Dendritic cell treated with granulocyte-macrophage colony-stimulating factor and Interleukin-4, amounts not matched to agents 40 ng/mL and 50 ng/mL, for 4 days (primary cell): ENCODE data around the gene KRTAP10-2.
"Not testable (repeated sequence)": the region's sequence is repeated elsewhere in the genome, so short reads cannot be mapped to it uniquely, and the experiment has no call there.

ENCODE experiments used
- H3K27ac Mint-ChIP-seq: one replicate; pipeline ENCODE4 v1.8.0; 2022; ENCODE audit warnings: mild to moderate bottlenecking, mixed read lengths
- H3K27me3 Mint-ChIP-seq: one replicate; pipeline ENCODE4 v1.8.0; 2022; ENCODE audit warnings: mild to moderate bottlenecking, mixed read lengths
- H3K36me3 Mint-ChIP-seq: one replicate; pipeline ENCODE4 v1.8.0; 2022; ENCODE audit warnings: low read depth, mixed read lengths
- H3K4me1 Mint-ChIP-seq: one replicate; pipeline ENCODE4 v1.8.0; 2022; ENCODE audit warnings: low read depth, mixed read lengths
- H3K4me3 Mint-ChIP-seq: one replicate; pipeline ENCODE4 v1.8.0; 2022; ENCODE audit warnings: mild to moderate bottlenecking, moderate library complexity, mixed read lengths
- H3K9me3 Mint-ChIP-seq: one replicate; pipeline ENCODE4 v1.8.0; 2022; ENCODE audit warnings: mixed read lengths
- intact Hi-C: fragments of 100-400 bp; cut with micrococcal nuclease; formaldehyde crosslinking; loops from one replicate; pipeline ENCODE4 v1.15.0; 2022

The KRTAP10-2 gene

DNA sequence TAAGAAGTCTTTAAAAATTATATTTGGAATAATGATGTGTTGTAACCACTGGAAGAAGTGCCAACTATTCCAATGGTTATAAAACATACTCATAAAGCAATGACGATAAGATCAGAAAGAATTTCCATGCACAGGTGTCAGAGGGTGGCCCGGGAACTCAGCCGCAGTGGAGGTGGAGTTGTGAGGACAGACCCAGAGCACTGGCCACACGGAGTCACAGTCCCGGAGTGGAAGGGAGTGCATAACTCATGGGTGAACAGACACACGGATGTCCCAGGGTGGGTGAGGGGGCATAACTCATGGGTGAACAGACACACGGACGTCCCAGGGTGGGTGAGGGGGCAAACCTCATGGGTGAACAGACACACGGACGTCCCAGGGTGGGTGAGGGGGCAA, 24.7 kb upstream of the KRTAP10-2 start:
- H3K4me3 Mint-ChIP-seq, result no peak overlapping the region
- H3K4me1 Mint-ChIP-seq, result no peaks in the 10 kb centered on the region
- H3K36me3 Mint-ChIP-seq, result no peaks in the 10 kb centered on the region
- intact Hi-C loops, result no loop called here
- H3K27me3 Mint-ChIP-seq, result peaks cover 46% of the 10 kb centered on the region
- no peak overlapping the region for H3K27ac Mint-ChIP-seq
- peaks cover 30% of the 10 kb centered on the region for H3K9me3 Mint-ChIP-seq

DNA sequence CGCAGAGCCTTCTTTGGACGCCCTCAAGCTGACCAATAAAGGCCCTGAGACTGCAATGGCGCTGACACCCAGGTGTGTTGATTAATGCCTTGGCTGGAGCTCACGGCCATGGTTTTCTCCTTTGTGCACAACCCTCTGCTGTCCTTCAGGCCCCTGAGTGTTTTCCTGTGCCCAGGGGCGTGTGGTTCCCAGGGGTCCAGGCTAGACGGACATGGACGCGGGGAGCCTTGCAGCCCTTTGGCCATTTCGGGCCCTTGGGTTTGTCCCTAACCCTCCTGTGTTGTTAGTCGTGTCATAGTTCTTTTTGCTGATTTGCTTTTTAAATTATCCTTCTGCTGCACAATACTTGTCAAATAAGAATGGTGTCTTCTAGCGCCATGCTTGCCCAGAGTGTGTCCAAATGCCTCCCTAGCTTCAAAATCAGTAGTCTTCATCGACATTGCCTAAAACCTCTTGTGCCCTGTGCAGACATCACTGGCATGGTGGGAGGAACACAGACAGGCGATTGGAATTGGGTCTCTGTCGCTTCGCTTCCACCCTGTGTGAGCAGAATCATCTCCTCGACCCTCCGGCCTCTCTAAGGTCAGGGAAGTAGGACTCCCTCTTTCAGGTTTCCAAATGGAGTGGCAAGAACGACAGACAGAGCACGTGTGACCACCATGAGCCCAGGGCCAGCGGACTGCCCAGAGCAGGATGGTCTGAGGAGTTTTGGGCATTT, 24.2 kb upstream of the KRTAP10-2 start:
- Mint-ChIP-seq H3K9me3 (peaks cover 24% of the 10 kb centered on the region), H3K36me3 (no peaks in the 10 kb centered on the region), H3K4me1 (no peaks in the 10 kb centered on the region), H3K27me3 (peaks cover 44% of the 10 kb centered on the region), H3K4me3 (no peak overlapping the region), H3K27ac (no peak overlapping the region)
- intact Hi-C loops, result no loop called here

DNA sequence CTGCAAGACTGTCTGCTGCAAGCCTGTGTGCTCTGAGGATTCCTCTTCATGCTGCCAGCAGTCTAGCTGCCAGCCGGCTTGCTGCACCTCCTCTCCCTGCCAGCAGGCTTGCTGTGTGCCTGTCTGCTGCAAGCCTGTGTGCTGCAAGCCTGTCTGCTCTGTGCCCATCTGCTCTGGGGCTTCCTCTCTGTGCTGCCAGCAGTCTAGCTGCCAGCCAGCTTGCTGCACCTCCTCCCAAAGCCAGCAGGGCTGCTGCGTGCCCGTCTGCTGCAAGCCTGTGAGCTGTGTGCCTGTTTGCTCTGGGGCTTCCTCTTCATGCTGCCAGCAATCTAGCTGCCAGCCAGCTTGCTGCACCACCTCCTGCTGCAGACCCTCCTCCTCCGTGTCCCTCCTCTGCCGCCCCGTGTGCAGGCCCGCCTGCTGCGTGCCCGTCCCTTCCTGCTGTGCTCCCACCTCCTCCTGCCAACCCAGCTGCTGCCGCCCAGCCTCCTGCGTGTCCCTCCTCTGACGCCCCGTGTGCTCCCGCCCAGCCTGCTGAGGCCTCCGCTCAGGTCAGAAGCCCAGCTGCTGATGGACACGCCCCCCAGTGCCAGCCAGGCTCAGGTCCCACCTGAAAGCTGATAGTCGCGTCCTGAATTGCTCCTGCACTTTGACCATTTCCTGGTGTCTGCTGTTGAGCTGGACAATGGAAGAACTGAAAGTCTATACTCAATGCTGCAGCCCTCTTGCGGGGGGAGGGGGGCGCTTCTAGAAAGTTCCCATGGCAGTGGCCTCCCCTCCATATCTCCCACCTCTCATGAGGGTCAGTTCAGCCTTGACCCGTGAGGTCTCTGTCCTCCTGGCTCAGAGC, 23.4 kb upstream of the KRTAP10-2 start:
- Mint-ChIP-seq H3K4me1 (no peaks in the 10 kb centered on the region), H3K27me3 (peaks cover 39% of the 10 kb centered on the region), H3K36me3 (no peaks in the 10 kb centered on the region), H3K4me3 (no peak overlapping the region), H3K27ac (no peak overlapping the region), H3K9me3 (peaks cover 17% of the 10 kb centered on the region)
- intact Hi-C loops, result no loop called here

DNA sequence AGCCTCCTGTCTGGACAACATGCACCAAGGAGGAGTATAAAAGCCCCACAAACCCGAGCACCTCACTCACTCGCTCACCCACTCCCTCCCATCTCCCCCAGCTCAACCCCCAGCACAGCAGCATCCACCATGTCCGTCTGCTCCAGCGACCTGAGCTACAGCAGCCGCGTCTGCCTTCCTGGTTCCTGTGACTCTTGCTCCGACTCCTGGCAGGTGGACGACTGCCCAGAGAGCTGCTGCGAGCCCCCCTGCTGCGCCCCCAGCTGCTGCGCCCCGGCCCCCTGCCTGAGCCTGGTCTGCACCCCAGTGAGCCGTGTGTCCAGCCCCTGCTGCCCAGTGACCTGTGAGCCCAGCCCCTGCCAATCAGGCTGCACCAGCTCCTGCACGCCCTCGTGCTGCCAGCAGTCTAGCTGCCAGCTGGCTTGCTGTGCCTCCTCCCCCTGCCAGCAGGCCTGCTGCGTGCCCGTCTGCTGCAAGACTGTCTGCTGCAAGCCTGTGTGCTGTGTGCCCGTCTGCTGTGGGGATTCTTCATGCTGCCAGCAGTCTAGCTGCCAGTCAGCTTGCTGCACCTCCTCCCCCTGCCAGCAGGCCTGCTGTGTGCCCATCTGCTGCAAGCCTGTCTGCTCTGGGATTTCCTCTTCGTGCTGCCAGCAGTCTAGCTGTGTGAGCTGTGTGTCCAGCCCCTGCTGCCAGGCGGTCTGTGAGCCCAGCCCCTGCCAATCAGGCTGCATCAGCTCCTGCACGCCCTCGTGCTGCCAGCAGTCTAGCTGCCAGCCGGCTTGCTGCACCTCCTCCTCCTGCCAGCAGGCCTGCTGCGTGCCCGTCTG, 22.5 kb upstream of the KRTAP10-2 start, which contains the start of gene KRTAP10-4:
Gene KRTAP10-4 (plus strand): TSS at position 100 of the 827 bp plus-strand sequence. CDS start 30 bp downstream, at position 130.
- H3K4me1 Mint-ChIP-seq, intact Hi-C loops, H3K4me3 Mint-ChIP-seq, H3K27ac Mint-ChIP-seq, H3K36me3 Mint-ChIP-seq: not testable (repeated sequence)
- peaks cover 14% of the 10 kb centered on the region for H3K9me3 Mint-ChIP-seq
- peaks cover 36% of the 10 kb centered on the region for H3K27me3 Mint-ChIP-seq

DNA sequence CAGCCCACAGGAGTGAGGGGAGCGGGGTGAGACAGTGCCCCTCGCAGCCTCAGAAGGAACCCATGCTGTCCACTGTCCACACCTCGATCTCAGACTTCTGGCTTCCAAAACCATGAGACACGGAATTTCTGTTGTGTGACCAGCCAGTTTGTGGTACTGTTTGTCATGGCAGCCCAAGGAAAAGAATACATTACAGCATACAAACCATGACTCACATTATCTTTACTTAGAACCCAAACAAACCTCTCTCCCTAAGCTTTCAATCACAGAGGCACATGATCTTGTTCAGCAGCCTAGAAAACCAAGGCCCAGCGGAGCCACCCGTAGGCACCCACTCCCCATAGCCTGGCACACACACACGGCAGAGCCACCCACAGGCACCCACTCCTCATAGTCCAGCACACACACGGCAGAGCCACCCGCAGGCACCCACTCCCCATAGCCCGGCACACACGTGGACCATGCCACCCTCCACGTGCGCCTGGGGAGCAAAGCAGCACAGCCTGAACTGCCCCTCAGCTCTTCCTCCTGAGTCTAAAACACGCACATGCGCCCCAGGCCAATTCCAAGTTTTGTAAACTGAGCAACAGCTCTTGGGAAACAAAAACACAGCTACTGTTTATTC, 21.8 kb upstream of the KRTAP10-2 start:
- H3K27ac Mint-ChIP-seq, result no peak overlapping the region

DNA sequence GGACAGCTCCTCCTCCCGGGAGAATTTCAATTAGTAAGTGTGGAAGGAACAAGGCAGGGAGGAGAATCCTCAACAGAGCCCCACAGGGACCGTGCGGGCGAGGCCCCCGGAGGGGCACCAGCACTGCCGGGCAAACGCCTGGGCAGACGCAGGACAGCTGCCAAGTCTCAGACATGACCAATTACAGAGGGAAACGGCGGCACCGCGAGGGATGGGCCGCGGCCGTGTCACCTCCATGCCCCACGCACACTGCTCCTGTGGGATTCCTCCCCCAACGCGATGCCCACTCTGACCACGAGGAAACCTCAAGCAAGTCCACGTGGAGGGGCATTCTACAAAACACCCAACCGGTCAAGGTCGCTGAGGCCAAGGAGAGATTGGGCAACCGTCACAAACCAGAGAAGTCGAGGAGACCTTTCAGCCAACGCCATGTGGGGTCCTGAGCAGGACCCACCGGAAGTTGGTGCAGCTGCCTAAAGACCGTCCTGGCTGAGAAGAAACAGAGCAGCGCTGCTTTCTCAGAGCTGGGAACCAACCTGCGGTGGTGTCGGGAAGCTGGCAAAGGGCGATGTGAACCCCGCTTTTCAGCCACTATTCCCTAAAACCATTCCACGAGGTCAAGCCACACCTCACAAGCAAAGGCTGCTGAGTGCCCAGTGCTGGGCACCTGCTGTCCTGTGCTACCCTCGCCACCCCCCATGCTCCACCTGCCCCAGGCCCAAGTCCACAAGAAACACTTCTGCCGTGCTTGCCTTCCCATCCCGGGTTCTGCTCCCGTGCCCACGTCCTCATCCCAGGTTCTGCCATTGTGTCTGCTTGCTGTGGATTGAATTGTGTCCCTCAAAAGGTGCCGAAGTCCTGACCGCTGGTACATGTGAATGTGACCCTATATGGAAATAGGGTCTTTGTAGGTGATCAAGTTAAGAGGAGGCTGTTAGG, 20.8 kb upstream of the KRTAP10-2 start:
- Mint-ChIP-seq H3K4me3 (no peak overlapping the region), H3K4me1 (no peaks in the 10 kb centered on the region), H3K9me3 (peaks cover 8% of the 10 kb centered on the region)

More for the DNA sequence above, 21.8 kb upstream of the KRTAP10-2 start:
- Mint-ChIP-seq H3K36me3 (no peaks in the 10 kb centered on the region), H3K4me1 (no peaks in the 10 kb centered on the region), H3K27me3 (peaks cover 37% of the 10 kb centered on the region), H3K4me3 (no peak overlapping the region), H3K9me3 (peaks cover 14% of the 10 kb centered on the region)
- intact Hi-C loops, result no loop called here

DNA sequence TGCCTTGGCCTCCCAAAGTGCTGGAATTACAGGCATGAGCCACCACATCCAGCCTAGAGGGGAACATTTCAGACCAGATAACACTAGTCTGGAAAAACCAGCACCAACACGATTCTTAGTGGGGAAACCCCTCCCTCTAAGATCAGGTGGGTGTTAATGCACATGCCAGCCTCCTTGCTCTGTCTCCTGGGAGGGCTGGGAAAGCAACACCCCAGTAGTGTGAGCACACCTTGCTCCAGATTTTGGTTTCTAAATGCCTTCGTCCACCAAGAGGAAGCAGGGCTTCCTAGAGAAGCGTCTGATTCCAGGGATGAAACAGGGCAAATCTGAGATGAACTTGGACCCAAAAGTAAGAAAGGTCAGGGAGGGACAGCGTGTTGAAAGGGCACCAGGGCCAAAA, 20.0 kb upstream of the KRTAP10-2 start:
- no peak overlapping the region for H3K27ac Mint-ChIP-seq
- H3K9me3 Mint-ChIP-seq, result peaks cover under 1% of the 10 kb centered on the region
- H3K36me3 Mint-ChIP-seq, result no peaks in the 10 kb centered on the region
- H3K4me1 Mint-ChIP-seq, result no peaks in the 10 kb centered on the region
- intact Hi-C loops, result no loop called here
- peaks cover 43% of the 10 kb centered on the region for H3K27me3 Mint-ChIP-seq
- H3K4me3 Mint-ChIP-seq, result no peak overlapping the region

More for the DNA sequence above, 20.8 kb upstream of the KRTAP10-2 start:
- H3K36me3 Mint-ChIP-seq, result no peaks in the 10 kb centered on the region
- no peak overlapping the region for H3K27ac Mint-ChIP-seq
- peaks cover 43% of the 10 kb centered on the region for H3K27me3 Mint-ChIP-seq
- intact Hi-C loops, result no loop called here

DNA sequence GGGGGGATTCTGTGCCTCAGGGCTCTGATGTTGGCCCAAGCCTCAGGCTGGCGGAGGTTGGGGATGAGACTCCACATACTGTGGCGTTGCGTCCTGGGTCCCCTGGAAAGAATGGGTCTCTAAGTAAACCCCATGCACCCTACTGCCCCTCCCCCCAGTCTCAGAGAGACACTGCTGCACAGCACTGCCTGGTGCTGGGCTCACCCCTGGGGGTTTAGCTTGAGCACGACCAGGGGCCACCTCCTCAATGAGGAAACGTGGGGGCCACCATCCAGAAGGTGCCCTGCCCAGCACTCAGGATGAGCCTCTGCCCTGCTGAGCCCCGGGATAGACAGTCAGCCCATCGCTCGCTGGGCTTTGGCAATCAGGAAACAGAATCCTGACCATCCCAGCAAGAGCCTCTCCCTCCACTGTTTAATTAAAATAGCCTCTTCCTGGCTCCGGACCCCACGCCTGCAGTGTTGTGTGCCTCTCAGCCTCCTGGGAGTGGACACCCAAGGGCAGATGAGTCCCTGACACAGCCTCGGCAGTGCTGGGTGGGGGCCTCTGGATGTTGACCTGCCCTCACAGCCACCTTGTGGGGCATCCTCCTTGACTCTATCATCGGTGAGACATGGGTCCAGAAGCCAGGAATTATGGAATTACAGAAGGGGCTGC, 18.7 kb upstream of the KRTAP10-2 start:
- Mint-ChIP-seq H3K36me3 (no peaks in the 10 kb centered on the region), H3K9me3 (no peaks in the 10 kb centered on the region), H3K27ac (no peak overlapping the region), H3K4me3 (no peak overlapping the region), H3K4me1 (peaks cover 5% of the 10 kb centered on the region), H3K27me3 (peaks cover 38% of the 10 kb centered on the region)
- intact Hi-C loops, result no loop called here

DNA sequence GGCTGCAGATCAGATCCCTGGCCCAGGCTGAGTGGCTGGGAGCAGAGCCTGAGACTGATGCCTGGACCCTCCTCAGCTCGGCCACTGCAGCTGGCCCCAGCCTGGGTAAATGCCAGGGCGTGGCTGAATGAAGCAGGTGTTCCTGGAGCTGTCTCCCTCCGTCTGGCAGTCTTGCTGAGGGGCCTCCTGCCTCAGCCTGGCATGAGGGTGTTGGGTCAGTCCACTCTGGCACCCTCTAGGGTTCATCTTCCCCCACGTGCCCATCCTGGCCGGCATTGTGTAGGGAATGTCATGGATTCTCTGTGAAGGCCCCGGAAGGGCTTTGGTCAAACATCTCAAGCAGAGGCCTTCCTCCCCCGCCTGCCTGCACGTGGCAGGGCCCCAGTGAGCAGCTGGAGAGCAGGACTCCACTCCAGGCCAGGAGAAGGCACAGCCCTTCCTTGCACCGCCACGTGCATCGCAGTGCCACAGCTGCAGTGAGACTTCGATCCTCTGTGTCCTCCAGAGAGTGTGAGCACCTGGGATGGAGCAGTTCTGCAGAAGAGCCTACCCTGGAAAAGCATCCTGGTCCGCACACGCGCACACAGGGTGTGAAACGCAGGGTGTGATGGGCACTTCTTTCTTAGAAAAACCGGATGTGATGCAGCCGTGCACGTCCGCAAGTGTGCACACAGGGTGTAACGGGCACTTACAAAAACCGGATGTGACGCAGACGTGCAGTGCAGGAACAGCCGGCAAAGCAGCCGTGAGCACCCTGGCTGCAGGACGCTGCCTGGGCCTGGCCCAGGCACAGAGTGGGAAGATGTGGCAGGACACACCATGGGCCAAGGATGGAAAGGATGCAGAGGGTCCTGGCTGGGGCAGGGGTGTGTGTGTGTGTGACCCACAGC, 17.6 kb upstream of the KRTAP10-2 start:
- no peak overlapping the region for H3K4me3 Mint-ChIP-seq
- no peaks in the 10 kb centered on the region for H3K9me3 Mint-ChIP-seq
- H3K4me1 Mint-ChIP-seq, result peaks cover 8% of the 10 kb centered on the region
- H3K36me3 Mint-ChIP-seq, result no peaks in the 10 kb centered on the region
- no peak overlapping the region for H3K27ac Mint-ChIP-seq
- H3K27me3 Mint-ChIP-seq, result peaks cover 27% of the 10 kb centered on the region
- intact Hi-C loops, result no loop called here

DNA sequence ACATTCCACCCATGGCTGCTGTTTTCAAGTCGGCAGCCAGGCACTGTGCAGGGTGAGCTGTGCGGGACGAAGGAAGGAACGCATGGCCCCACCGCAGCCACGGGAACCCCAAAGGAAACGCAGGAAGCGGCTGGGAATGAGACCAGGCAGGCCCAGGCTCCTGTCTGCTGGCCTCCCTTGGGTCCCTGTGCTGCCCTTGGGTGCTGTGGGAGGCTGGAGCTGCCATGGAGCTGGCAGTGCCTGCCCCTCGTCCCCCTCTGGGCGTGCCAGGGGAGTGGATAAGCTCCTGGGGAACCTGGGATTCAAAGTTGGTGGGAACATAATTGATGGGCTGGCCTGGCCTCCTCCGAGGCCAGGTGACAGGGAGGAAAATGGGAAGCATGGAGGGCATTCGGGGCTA, 17.0 kb upstream of the KRTAP10-2 start:
- H3K27me3 Mint-ChIP-seq, result peaks cover 21% of the 10 kb centered on the region

DNA sequence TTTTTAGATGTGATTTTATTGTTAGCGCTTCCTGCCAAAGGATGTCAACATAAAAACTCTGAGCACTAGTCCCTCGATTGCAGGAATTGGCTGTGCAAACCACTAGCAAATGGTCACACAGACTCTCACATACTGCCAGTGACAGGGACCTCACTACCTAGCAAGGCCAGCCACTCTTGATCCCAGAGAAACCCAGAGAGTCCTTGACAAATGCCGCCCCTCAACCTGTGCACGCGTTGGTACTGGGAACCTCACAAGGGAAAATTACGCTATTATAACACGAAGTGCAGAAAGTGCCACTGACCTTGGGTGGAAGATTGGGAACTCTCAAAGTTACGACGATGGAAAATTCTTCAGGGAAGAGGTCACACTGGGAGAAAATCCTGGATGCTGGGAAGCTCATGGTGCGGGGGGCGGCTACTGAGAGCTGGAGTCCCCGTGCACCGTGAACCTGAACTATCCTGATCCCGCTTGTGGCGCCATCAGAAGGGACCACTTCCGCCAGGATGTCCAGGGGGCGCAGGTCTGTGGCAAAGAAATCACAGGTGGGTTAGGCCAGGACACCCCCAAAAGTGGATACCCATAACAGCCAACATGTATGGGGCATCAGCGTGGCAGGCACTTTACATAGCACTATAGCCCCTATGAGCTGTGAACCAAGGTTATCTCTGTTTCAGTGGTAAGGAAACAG, 16.3 kb upstream of the KRTAP10-2 start:
- Mint-ChIP-seq H3K27me3 (peaks cover 17% of the 10 kb centered on the region), H3K4me1 (peaks cover 8% of the 10 kb centered on the region), H3K36me3 (no peaks in the 10 kb centered on the region), H3K9me3 (peaks cover 2% of the 10 kb centered on the region), H3K4me3 (no peak overlapping the region), H3K27ac (no peak overlapping the region)
- intact Hi-C loops, result no loop called here

More for the DNA sequence above, 17.0 kb upstream of the KRTAP10-2 start:
- Mint-ChIP-seq H3K4me3 (no peak overlapping the region), H3K4me1 (peaks cover 8% of the 10 kb centered on the region), H3K27ac (no peak overlapping the region), H3K36me3 (no peaks in the 10 kb centered on the region), H3K9me3 (no peaks in the 10 kb centered on the region)
- intact Hi-C loops, result no loop called here
